ENCODE data around the gene PLPP4.

Gene PLPP4

DNA sequence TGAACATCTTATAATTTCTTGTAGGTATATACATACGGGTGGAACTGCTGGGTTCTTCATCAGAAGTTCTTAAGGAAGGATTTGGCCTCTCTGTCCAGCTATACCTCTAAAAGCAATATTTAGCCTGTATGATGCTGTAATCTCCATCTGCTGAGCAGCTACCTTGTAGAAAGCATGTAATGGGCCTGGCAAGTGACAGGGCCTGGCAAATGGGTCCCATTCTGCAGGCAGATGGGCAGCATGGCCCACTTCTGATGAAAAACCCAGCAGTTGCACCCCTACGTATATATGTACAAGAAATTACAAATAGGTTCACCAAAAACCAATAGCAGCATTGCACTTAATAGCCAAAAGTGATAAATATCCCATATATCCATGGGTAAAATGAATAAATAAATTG, 9.0 kb downstream of the PLPP4 start:
- Histone ChIP-seq H3K4me2 (no peak overlapping the region), H3K27ac (no peak overlapping the region), H4K20me1 (ENCODE audit: insufficient read depth) (no peaks in the 10 kb centered on the region), H3K36me3 (ENCODE audit: insufficient read depth) (no peaks in the 10 kb centered on the region), H3K79me2 (ENCODE audit: insufficient read depth, low read depth) (no peaks in the 10 kb centered on the region), H2AFZ (ENCODE audit: low read depth) (no peak overlapping the region), H3K27me3 (ENCODE audit: insufficient read depth, low read depth) (no peaks in the 10 kb centered on the region), H3K4me1 (ENCODE audit: low read depth, poor library complexity, severe bottlenecking) (no peaks in the 10 kb centered on the region), H3K4me3 (IDR thresholded peaks at IDR 0.05; ENCODE audit: insufficient read depth, low read depth, low read length) (no peak overlapping the region), H3K9ac (no peak overlapping the region)
- TF ChIP-seq, protein P1, sequence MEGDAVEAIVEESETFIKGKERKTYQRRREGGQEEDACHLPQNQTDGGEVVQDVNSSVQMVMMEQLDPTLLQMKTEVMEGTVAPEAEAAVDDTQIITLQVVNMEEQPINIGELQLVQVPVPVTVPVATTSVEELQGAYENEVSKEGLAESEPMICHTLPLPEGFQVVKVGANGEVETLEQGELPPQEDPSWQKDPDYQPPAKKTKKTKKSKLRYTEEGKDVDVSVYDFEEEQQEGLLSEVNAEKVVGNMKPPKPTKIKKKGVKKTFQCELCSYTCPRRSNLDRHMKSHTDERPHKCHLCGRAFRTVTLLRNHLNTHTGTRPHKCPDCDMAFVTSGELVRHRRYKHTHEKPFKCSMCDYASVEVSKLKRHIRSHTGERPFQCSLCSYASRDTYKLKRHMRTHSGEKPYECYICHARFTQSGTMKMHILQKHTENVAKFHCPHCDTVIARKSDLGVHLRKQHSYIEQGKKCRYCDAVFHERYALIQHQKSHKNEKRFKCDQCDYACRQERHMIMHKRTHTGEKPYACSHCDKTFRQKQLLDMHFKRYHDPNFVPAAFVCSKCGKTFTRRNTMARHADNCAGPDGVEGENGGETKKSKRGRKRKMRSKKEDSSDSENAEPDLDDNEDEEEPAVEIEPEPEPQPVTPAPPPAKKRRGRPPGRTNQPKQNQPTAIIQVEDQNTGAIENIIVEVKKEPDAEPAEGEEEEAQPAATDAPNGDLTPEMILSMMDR (conservative IDR thresholded peaks at IDR 0.05; ENCODE audit: low read depth, low read length): no peak

DNA sequence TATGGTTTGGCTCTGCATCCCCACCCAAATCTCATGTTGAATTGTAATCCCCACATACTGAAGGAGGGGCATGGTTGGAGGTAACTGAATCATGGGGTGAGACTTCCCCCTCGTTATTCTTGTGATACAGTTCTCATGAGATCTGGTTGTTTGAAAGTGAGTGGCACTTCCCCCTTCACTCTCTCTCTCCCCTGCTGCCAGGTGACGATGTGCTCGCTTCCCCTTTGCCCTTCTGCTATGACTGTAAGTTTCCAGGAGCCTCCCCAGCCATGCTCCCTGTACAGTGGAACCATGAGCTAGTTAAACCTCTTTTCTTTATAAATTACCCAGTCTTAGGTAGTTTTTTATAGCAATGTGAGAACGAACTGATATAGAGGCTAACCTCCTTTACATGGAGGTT, 16.6 kb downstream of the PLPP4 start:
- Histone ChIP-seq H3K27ac (no peak overlapping the region), H4K20me1 (ENCODE audit: insufficient read depth) (no peaks in the 10 kb centered on the region), H3K79me2 (ENCODE audit: insufficient read depth, low read depth) (no peaks in the 10 kb centered on the region), H3K4me3 (IDR thresholded peaks at IDR 0.05; ENCODE audit: insufficient read depth, low read depth, low read length) (no peak overlapping the region), H3K36me3 (ENCODE audit: insufficient read depth) (no peaks in the 10 kb centered on the region), H3K4me2 (no peak overlapping the region), H3K27me3 (ENCODE audit: insufficient read depth, low read depth) (no peaks in the 10 kb centered on the region), H3K4me1 (ENCODE audit: low read depth, poor library complexity, severe bottlenecking) (no peaks in the 10 kb centered on the region), H3K9ac (no peak overlapping the region), H2AFZ (ENCODE audit: low read depth) (no peak overlapping the region)
- TF ChIP-seq, protein P1 (conservative IDR thresholded peaks at IDR 0.05; ENCODE audit: low read depth, low read length): no peak

DNA sequence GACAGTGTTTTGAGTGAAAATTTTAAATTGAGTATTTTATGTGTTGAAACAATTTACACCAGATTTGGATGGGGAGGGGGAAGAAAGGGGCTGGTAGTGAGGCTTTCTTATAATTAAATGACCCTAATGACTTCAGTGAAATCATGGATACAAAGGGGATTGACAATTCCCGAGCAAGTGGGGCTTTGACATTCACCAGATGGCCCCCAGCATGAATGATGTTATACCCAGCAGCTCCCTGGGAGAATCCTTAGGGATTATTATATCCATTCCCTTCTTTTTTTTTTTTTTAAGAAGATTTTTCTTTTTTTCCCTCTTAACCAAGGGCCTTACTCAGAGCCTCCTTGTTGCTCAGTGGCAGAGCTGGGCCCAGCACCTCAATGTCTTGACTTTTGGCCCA, 17.9 kb downstream of the PLPP4 start:
- no peak overlapping the region for H3K9ac ChIP-seq
- H3K4me1 ChIP-seq (ENCODE audit: low read depth, poor library complexity, severe bottlenecking): no peaks in the 10 kb centered on the region
- no peaks in the 10 kb centered on the region for H3K36me3 ChIP-seq (ENCODE audit: insufficient read depth)
- H3K79me2 ChIP-seq (ENCODE audit: insufficient read depth, low read depth): no peaks in the 10 kb centered on the region
- TF ChIP-seq, protein P1 (conservative IDR thresholded peaks at IDR 0.05; ENCODE audit: low read depth, low read length): no peak
- H3K4me2 ChIP-seq: no peak overlapping the region
- H4K20me1 ChIP-seq (ENCODE audit: insufficient read depth): no peaks in the 10 kb centered on the region
- no peak overlapping the region for H2AFZ ChIP-seq (ENCODE audit: low read depth)
- no peak overlapping the region for H3K27ac ChIP-seq
- no peaks in the 10 kb centered on the region for H3K27me3 ChIP-seq (ENCODE audit: insufficient read depth, low read depth)
- no peak overlapping the region for H3K4me3 ChIP-seq (IDR thresholded peaks at IDR 0.05; ENCODE audit: insufficient read depth, low read depth, low read length)

DNA sequence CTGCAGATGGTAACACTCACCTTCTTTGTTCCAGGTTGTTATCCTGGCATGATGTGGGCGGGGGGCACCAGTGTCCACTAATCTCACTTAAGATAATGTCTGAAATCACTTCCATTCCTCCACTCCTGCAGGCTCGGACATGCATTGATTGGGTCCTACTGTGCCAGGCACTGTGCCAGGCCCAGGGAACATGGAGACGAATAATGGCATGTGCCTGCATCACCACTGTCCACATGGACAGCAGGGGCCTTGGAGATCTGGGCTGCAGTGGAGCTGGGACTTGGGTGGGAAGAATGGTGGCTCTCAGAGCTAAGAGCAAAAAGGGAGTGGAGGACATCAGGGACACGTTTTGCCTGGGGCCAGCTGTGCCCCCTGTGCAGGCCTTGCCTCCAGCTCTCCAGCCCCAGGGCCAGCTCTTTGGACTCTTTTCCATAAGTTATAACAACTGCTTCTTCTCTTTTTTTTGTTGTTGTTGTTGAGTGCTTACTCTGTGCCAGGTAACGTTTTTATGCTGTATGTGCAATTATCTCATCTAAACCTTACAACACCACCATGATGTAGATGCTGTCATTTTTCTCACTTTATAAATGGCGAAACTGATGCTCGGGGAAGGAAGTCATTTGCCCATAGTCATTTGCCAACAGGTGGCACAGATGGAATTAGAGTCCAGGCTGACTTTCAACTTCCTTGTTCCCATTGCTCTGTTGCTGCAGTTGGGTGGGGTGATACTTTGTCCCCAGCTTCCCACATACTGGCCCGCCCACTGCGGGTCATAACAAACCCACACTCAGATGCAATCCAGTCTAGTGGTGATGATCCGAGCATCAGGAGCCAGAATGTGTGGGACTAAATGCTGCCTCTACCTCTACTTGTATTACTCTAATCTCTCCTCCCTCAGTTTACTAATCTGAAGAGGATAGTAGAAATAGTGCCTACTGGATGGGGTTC, 19.1 kb downstream of the PLPP4 start:
- Histone ChIP-seq H4K20me1 (ENCODE audit: insufficient read depth) (no peaks in the 10 kb centered on the region), H3K79me2 (ENCODE audit: insufficient read depth, low read depth) (no peaks in the 10 kb centered on the region), H3K27me3 (ENCODE audit: insufficient read depth, low read depth) (no peaks in the 10 kb centered on the region), H3K27ac (no peak overlapping the region), H3K36me3 (ENCODE audit: insufficient read depth) (no peaks in the 10 kb centered on the region), H3K4me3 (IDR thresholded peaks at IDR 0.05; ENCODE audit: insufficient read depth, low read depth, low read length) (no peak overlapping the region), H2AFZ (ENCODE audit: low read depth) (no peak overlapping the region), H3K9ac (no peak overlapping the region), H3K4me2 (no peak overlapping the region), H3K4me1 (ENCODE audit: low read depth, poor library complexity, severe bottlenecking) (no peaks in the 10 kb centered on the region)
- TF ChIP-seq, protein P1 (conservative IDR thresholded peaks at IDR 0.05; ENCODE audit: low read depth, low read length): no peak
